ENCODE data around the gene OPN3.

OPN3 gene

GRCh38 chr1:241593186-241593585, 47.0 kb downstream of the OPN3 start:
- DNase-seq (ENCODE audit: extremely low read depth in 1 of 2, low read depth in 1 of 2), result no peak

- DNase-seq (ENCODE audit: extremely low read depth in 1 of 2, low read depth in 1 of 2), result no peak
Observed at GRCh38 chr1:241592273-241592958, 47.8 kb downstream of the OPN3 start.

GRCh38 chr1:241591736-241592135, 48.4 kb downstream of the OPN3 start:
- no peak for DNase-seq (ENCODE audit: extremely low read depth in 1 of 2, low read depth in 1 of 2)

- DNase-seq (ENCODE audit: extremely low read depth in 1 of 2, low read depth in 1 of 2), result no peak
Observed at GRCh38 chr1:241591317-241591716, 48.9 kb downstream of the OPN3 start.

GRCh38 chr1:241590719-241591118, 49.5 kb downstream of the OPN3 start:
- no peak for DNase-seq (ENCODE audit: extremely low read depth in 1 of 2, low read depth in 1 of 2)

GRCh38 chr1:241589521-241589920, 50.6 kb downstream of the OPN3 start:
- no peak for DNase-seq (ENCODE audit: extremely low read depth in 1 of 2, low read depth in 1 of 2)

GRCh38 chr1:241586905-241587512, 53.2 kb downstream of the OPN3 start:
- no peak for DNase-seq (ENCODE audit: extremely low read depth in 1 of 2, low read depth in 1 of 2)

- no peak for DNase-seq (ENCODE audit: extremely low read depth in 1 of 2, low read depth in 1 of 2)
Observed at GRCh38 chr1:241582921-241583321, 57.2 kb downstream of the OPN3 start.

- no peak for DNase-seq (ENCODE audit: extremely low read depth in 1 of 2, low read depth in 1 of 2)
Observed at GRCh38 chr1:241579434-241579833, 60.7 kb downstream of the OPN3 start.

- no peak for DNase-seq (ENCODE audit: extremely low read depth in 1 of 2, low read depth in 1 of 2)
Observed at GRCh38 chr1:241574154-241574553, 66.0 kb downstream of the OPN3 start.

GRCh38 chr1:241569848-241570247, 70.3 kb downstream of the OPN3 start:
- DNase-seq (ENCODE audit: extremely low read depth in 1 of 2, low read depth in 1 of 2), result no peak

- no peak for DNase-seq (ENCODE audit: extremely low read depth in 1 of 2, low read depth in 1 of 2)
Observed at GRCh38 chr1:241560849-241561187, 79.4 kb downstream of the OPN3 start.

GRCh38 chr1:241560146-241560848, 79.9 kb downstream of the OPN3 start:
- DNase-seq (ENCODE audit: extremely low read depth in 1 of 2, low read depth in 1 of 2), result no peak

- no peak for DNase-seq (ENCODE audit: extremely low read depth in 1 of 2, low read depth in 1 of 2)
Observed at GRCh38 chr1:241557551-241558193, 82.5 kb downstream of the OPN3 start.

- no peak for DNase-seq (ENCODE audit: extremely low read depth in 1 of 2, low read depth in 1 of 2)
Observed at GRCh38 chr1:241557031-241557430, 83.1 kb downstream of the OPN3 start.

GRCh38 chr1:241555526-241555925, 84.6 kb downstream of the OPN3 start:
- no peak for DNase-seq (ENCODE audit: extremely low read depth in 1 of 2, low read depth in 1 of 2)

- no peak for DNase-seq (ENCODE audit: extremely low read depth in 1 of 2, low read depth in 1 of 2)
Observed at GRCh38 chr1:241553886-241554592, 86.1 kb downstream of the OPN3 start.

- DNase-seq (ENCODE audit: extremely low read depth in 1 of 2, low read depth in 1 of 2), result peak in 1 of 2 donors; percentile 48
Observed at GRCh38 chr1:241551759-241552638, 88.2 kb downstream of the OPN3 start.

- DNase-seq (ENCODE audit: extremely low read depth in 1 of 2, low read depth in 1 of 2), result no peak
Observed at GRCh38 chr1:241550318-241550717, 89.9 kb downstream of the OPN3 start.

- DNase-seq (ENCODE audit: extremely low read depth in 1 of 2, low read depth in 1 of 2), result no peak
Observed at GRCh38 chr1:241548008-241548407, 92.2 kb downstream of the OPN3 start.

All from stimulated activated CD8-positive, alpha-beta memory T cell treated with anti-CD3 and anti-CD28 coated beads, Interleukin-7, amount 100 ng/mL, for 48 hours (primary cell).